H9 (cell line): Measurements from ENCODE around the gene NUDT4. TPM values are rescaled to one million over a fixed set of nuclear protein-coding genes. Genes with fewer than 3 reads are reported as not detected.
A peak's percentile ranks its signal among the peaks of the same experiment; 100 is the strongest.

Source experiments
- DNase-seq: peaks from one replicate; pipeline ENCODE4 v3.0.0-alpha.2; 2017
- H2AFZ ChIP-seq: one replicate; pipeline ENCODE4 v1.6.1; 2013; ENCODE audit warnings: mild to moderate bottlenecking, low read length, control low read depth, moderate library complexity
- H2AK5ac ChIP-seq: 2 replicates; pipeline ENCODE4 v1.6.1; 2013; ENCODE audit warnings: low read length, control low read depth, mixed read lengths; ENCODE audit not compliant: insufficient read length
- H2BK120ac ChIP-seq: one replicate; pipeline ENCODE4 v1.6.1; 2013; ENCODE audit warnings: low read depth, mild to moderate bottlenecking, low read length, control low read depth, inconsistent platforms; ENCODE audit not compliant: poor library complexity, severe bottlenecking
- H2BK12ac ChIP-seq: 2 replicates; pipeline ENCODE4 v1.6.1; 2013; ENCODE audit warnings: low read length, control low read depth, mixed read lengths, low read depth; ENCODE audit not compliant: insufficient read length
- H2BK15ac ChIP-seq: 2 replicates; pipeline ENCODE4 v1.6.1; 2013; ENCODE audit warnings: low read depth, low read length, control low read depth
- H2BK20ac ChIP-seq: one replicate; pipeline ENCODE4 v1.6.1; 2013; ENCODE audit warnings: low read depth, mild to moderate bottlenecking, low read length, control low read depth, inconsistent platforms; ENCODE audit not compliant: poor library complexity, severe bottlenecking
- H2BK5ac ChIP-seq: 2 replicates; pipeline ENCODE4 v1.6.1; 2013; ENCODE audit warnings: low read length, control low read depth, mixed read lengths; ENCODE audit not compliant: insufficient read length
- H3K14ac ChIP-seq: 2 replicates; pipeline ENCODE4 v1.6.1; 2013; ENCODE audit warnings: low read length, control low read depth; ENCODE audit not compliant: insufficient read depth
- H3K18ac ChIP-seq: 2 replicates; pipeline ENCODE4 v1.6.1; 2013; ENCODE audit warnings: low read depth, mild to moderate bottlenecking, mixed read lengths, low read length, control low read depth; ENCODE audit not compliant: insufficient read length
- H3K23ac ChIP-seq: 2 replicates; pipeline ENCODE4 v1.6.1; 2013; ENCODE audit warnings: low read length, control low read depth, mixed read lengths, low read depth; ENCODE audit not compliant: insufficient read length
- H3K23me2 ChIP-seq: 2 replicates; pipeline ENCODE4 v1.6.1; 2013; ENCODE audit warnings: low read depth, mild to moderate bottlenecking, mixed read lengths, low read length, control low read depth; ENCODE audit not compliant: insufficient read length, poor library complexity, severe bottlenecking
- H3K27ac ChIP-seq: 2 replicates; pipeline ENCODE4 v1.5.1; 2013; ENCODE audit warnings: low read length, control low read depth, mixed read lengths, low read depth; ENCODE audit not compliant: insufficient read length
- H3K27me3 ChIP-seq: 2 replicates; pipeline ENCODE4 v1.6.1; 2013; ENCODE audit warnings: low read length, control low read depth, inconsistent platforms; ENCODE audit not compliant: insufficient read depth
- H3K4ac ChIP-seq: 2 replicates; pipeline ENCODE4 v1.6.1; 2013; ENCODE audit warnings: low read depth, mild to moderate bottlenecking, control low read depth, inconsistent platforms, low read length, moderate library complexity
- H3K4me1 ChIP-seq: 2 replicates; pipeline ENCODE4 v1.6.1; 2013; ENCODE audit warnings: low read length, control low read depth, inconsistent platforms; ENCODE audit not compliant: insufficient read depth
- H3K4me2 ChIP-seq: 2 replicates; pipeline ENCODE4 v1.6.1; 2013; ENCODE audit warnings: low read length, control low read depth, mixed read lengths; ENCODE audit not compliant: insufficient read length, insufficient read depth
- H3K56ac ChIP-seq: 2 replicates; pipeline ENCODE4 v1.6.1; 2013; ENCODE audit warnings: low read depth, mild to moderate bottlenecking, mixed read lengths, low read length, control low read depth; ENCODE audit not compliant: insufficient read length
- H3K79me1 ChIP-seq: 2 replicates; pipeline ENCODE4 v1.6.1; 2013; ENCODE audit warnings: low read depth, mild to moderate bottlenecking, moderate library complexity, low read length, control low read depth, inconsistent platforms; ENCODE audit not compliant: insufficient read depth, poor library complexity, severe bottlenecking
- H3K79me2 ChIP-seq: 2 replicates; pipeline ENCODE4 v1.6.1; 2013; ENCODE audit warnings: low read length, control low read depth, inconsistent platforms; ENCODE audit not compliant: insufficient read depth
- H3K9ac ChIP-seq: 2 replicates; pipeline ENCODE4 v1.6.1; 2013; ENCODE audit warnings: low read length, control low read depth, mixed read lengths; ENCODE audit not compliant: insufficient read length; ENCODE audit errors: extremely low read depth
- H3K9me3 ChIP-seq: one replicate; pipeline ENCODE4 v1.6.1; 2013; ENCODE audit warnings: low read depth, low read length, inconsistent platforms; ENCODE audit not compliant: control insufficient read depth
- H3T11ph ChIP-seq: one replicate; pipeline ENCODE4 v1.6.1; 2013; ENCODE audit warnings: mild to moderate bottlenecking, low read length, control low read depth, inconsistent platforms
- H4K20me1 ChIP-seq: one replicate; pipeline ENCODE4 v1.6.1; 2013; ENCODE audit not compliant: control insufficient read depth, insufficient read length, insufficient read depth
- H4K5ac ChIP-seq: 2 replicates; pipeline ENCODE4 v1.6.1; 2013; ENCODE audit warnings: low read depth, mild to moderate bottlenecking, mixed read lengths, low read length, control low read depth; ENCODE audit not compliant: insufficient read length
- H4K8ac ChIP-seq: replicated peaks from 2 replicates; pipeline ENCODE4 v1.6.1; 2013; ENCODE audit warnings: low read length, control low read depth, mixed read lengths, low read depth; ENCODE audit not compliant: insufficient read length
- H4K91ac ChIP-seq: 2 replicates; pipeline ENCODE4 v1.6.1; 2013; ENCODE audit warnings: low read depth, mild to moderate bottlenecking, moderate library complexity, mixed read lengths, low read length, control low read depth; ENCODE audit not compliant: insufficient read length
- H3K27ac Mint-ChIP-seq, 3 experiments: 2 replicates in 2 of 3; 3 replicates in 1 of 3; pipeline ENCODE4 v1.8.0; 2020 to 2021; ENCODE audit warnings: mixed read lengths in 3 of 3, mild to moderate bottlenecking in 1 of 3, moderate library complexity in 1 of 3
- H3K27me3 Mint-ChIP-seq: 2 replicates; pipeline ENCODE4 v1.8.0; 2021; ENCODE audit warnings: low read depth, mild to moderate bottlenecking, moderate library complexity, mixed read lengths
- H3K36me3 Mint-ChIP-seq, 3 experiments: 2 replicates in 2 of 3; 3 replicates in 1 of 3; pipeline ENCODE4 v1.8.0; 2020 to 2021; ENCODE audit warnings: low read depth in 3 of 3, mixed read lengths in 3 of 3; ENCODE audit not compliant: insufficient read depth in 1 of 3
- H3K4me1 Mint-ChIP-seq, 2 experiments: 2 replicates each; pipeline ENCODE4 v1.8.0; 2020; ENCODE audit warnings: mixed read lengths in 2 of 2
- H3K4me3 Mint-ChIP-seq, 2 experiments: 2 replicates in 1 of 2; 3 replicates in 1 of 2; pipeline ENCODE4 v1.8.0; 2020 to 2021; ENCODE audit warnings: mild to moderate bottlenecking in 2 of 2, mixed read lengths in 2 of 2, moderate library complexity in 1 of 2
- H3K9me3 Mint-ChIP-seq, 2 experiments: 2 replicates in 1 of 2; 3 replicates in 1 of 2; pipeline ENCODE4 v1.8.0; 2020; ENCODE audit warnings: mild to moderate bottlenecking in 2 of 2, mixed read lengths in 2 of 2, moderate library complexity in 1 of 2
- CTCF ChIP-seq: fragments of 200-600 bp; sonication (generic); conservative IDR thresholded peaks from 3 replicates; pipeline ENCODE4 v1.8.0; 2021; ENCODE audit warnings: antibody characterized with exemption, mild to moderate bottlenecking
- WGBS: extraction: QIAGEN DNeasy Blood & Tissue Kit; methylation state at CpG from one replicate; pipeline ENCODE4 v1.1.7; 2013; ENCODE audit warnings: missing lambda C conversion rate, low lambda C conversion rate, mixed read lengths; ENCODE audit not compliant: insufficient read length; ENCODE audit errors: extremely low coverage; 5-methylcytosine and 5-hydroxymethylcytosine counted together
- total RNA-seq: library from RNA; stranded (reverse); gene quantifications from 2 replicates; pipeline ENCODE4 v1.2.1, GENCODE V29; 2021

NUDT4 gene
- total RNA-seq, 1 experiment from 2014 or later: 40.6 TPM

GRCh38 chr12:93373961-93374656, 3.6 kb upstream of the NUDT4 start:
- peaks cover 3% of the 10 kb centered on the region for H3K23me2 ChIP-seq
- no peak overlapping the region for H2AFZ ChIP-seq
- H3K14ac ChIP-seq: no peak overlapping the region
- no peak for TF ChIP-seq CTCF
- no peaks in the 10 kb centered on the region for H3K79me1 ChIP-seq
- H3K27ac ChIP-seq: no peak overlapping the region
- H3K27ac Mint-ChIP-seq: peak overlapping the region in 2 of 3 experiments; percentile 46 to 90; a peak in 3 of 7 replicates
- H3K9me3 ChIP-seq: no peaks in the 10 kb centered on the region
- no peak overlapping the region for H4K5ac ChIP-seq
- no peak overlapping the region for H3K9ac ChIP-seq
- no peak overlapping the region for H2BK120ac ChIP-seq
- H3K56ac ChIP-seq: no peak overlapping the region
- no peak overlapping the region for H2AK5ac ChIP-seq
- H3K18ac ChIP-seq: no peak overlapping the region
- H3K4me2 ChIP-seq: no peak overlapping the region
- no peak overlapping the region for H2BK12ac ChIP-seq
- peaks cover 0 to 6% (median 4%) of the 10 kb centered on the region in 3 experiments; a peak in 2 of 7 replicates for H3K36me3 Mint-ChIP-seq
- no peak overlapping the region for H3K23ac ChIP-seq
- no peak for DNase-seq
- no peaks in the 10 kb centered on the region; the same call in 1 of the 2 replicates for H3K27me3 Mint-ChIP-seq
- H3K4me1 Mint-ChIP-seq: peaks cover 39 to 46% of the 10 kb centered on the region in 2 experiments
- H4K20me1 ChIP-seq: no peaks in the 10 kb centered on the region
- no peaks in the 10 kb centered on the region for H3K27me3 ChIP-seq
- no peak overlapping the region for H3T11ph ChIP-seq
- H3K79me2 ChIP-seq: peaks cover 6% of the 10 kb centered on the region; the same call in 1 of the 2 replicates
- peaks cover 2% of the 10 kb centered on the region; the same call in 1 of the 2 replicates for H3K4me1 ChIP-seq
- no peak overlapping the region for H4K8ac ChIP-seq
- no peak overlapping the region for H2BK5ac ChIP-seq
- H3K4me3 Mint-ChIP-seq: no peak overlapping the region
- peaks cover 0 to 4% of the 10 kb centered on the region in 2 experiments; a peak in 3 of 5 replicates for H3K9me3 Mint-ChIP-seq
- no peak overlapping the region for H4K91ac ChIP-seq
- no peak overlapping the region for H3K4ac ChIP-seq
- no peak overlapping the region for H2BK20ac ChIP-seq
- no CpG with 5 or more reads among the region's 2 CpGs for WGBS
- no peak overlapping the region for H2BK15ac ChIP-seq
